IMR-90 (cell line): ENCODE data around the gene MAPK8IP3.

ENCODE experiments used
- CEBPB ChIP-seq: IDR thresholded peaks from 2 replicates; pipeline ENCODE4 v1.6.1; 2012; ENCODE audit warnings: low read depth, low read length, improper control_type of control experiment
- POLR2A ChIP-seq: IDR thresholded peaks from 2 replicates; pipeline ENCODE4 v1.6.1; 2012; ENCODE audit warnings: mild to moderate bottlenecking, low read depth, low read length
- RFX5 ChIP-seq: IDR thresholded peaks from 2 replicates; pipeline ENCODE4 v1.8.0; 2012; ENCODE audit warnings: low read depth, mild to moderate bottlenecking, low read length, moderate library complexity
- TF ChIP-seq, protein P1 (sequence below): fragments of 150-350 bp; IDR thresholded peaks from 2 replicates; pipeline ENCODE4 v1.6.1; 2017; ENCODE audit warnings: mild to moderate bottlenecking, antibody characterized with exemption, low read length, low read depth
- TF ChIP-seq, protein P2 (sequence below): conservative IDR thresholded peaks from 2 replicates; pipeline ENCODE4 v1.5.1; 2012; ENCODE audit warnings: mild to moderate bottlenecking, low read depth, low read length, improper control_type of control experiment

DNA sequence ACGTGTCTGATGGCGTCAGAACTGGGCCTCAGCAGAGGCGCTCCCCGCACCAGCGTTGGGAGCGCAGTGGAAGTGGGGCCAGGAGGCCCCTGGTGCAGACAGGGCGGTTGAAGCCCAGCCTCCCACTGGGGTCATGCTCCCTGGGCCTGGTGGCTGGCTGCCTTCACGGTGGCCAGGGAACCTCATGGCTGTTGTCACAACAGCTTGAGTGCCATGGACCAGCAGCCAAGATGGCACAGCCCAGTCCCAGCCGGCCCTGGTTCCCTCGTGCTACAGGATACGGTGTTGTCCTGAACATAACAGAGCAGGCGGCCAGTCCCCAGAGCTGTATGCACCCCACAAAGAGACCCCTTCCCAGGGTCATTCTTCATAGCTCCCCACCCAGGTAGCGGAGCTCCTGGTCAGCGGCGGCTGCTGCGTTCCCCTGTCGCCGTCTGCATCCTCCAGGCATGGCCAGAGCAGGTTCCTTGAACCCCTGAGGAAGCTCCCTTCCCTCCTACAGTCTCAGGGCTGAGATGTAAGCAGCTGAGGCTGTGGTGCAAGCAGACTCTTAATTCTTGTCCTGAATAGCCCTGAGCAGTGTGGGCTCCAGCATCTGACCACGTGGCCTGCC is 35.7 kb downstream of the MAPK8IP3 start:
- TF ChIP-seq POLR2A (no peak), CEBPB (no peak), RFX5 (no peak)
- TF ChIP-seq, protein P1, sequence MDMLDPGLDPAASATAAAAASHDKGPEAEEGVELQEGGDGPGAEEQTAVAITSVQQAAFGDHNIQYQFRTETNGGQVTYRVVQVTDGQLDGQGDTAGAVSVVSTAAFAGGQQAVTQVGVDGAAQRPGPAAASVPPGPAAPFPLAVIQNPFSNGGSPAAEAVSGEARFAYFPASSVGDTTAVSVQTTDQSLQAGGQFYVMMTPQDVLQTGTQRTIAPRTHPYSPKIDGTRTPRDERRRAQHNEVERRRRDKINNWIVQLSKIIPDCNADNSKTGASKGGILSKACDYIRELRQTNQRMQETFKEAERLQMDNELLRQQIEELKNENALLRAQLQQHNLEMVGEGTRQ: no peak
- TF ChIP-seq, protein P2, sequence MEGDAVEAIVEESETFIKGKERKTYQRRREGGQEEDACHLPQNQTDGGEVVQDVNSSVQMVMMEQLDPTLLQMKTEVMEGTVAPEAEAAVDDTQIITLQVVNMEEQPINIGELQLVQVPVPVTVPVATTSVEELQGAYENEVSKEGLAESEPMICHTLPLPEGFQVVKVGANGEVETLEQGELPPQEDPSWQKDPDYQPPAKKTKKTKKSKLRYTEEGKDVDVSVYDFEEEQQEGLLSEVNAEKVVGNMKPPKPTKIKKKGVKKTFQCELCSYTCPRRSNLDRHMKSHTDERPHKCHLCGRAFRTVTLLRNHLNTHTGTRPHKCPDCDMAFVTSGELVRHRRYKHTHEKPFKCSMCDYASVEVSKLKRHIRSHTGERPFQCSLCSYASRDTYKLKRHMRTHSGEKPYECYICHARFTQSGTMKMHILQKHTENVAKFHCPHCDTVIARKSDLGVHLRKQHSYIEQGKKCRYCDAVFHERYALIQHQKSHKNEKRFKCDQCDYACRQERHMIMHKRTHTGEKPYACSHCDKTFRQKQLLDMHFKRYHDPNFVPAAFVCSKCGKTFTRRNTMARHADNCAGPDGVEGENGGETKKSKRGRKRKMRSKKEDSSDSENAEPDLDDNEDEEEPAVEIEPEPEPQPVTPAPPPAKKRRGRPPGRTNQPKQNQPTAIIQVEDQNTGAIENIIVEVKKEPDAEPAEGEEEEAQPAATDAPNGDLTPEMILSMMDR: no peak
